Measurements from ENCODE around the gene SLC25A39.

DNA sequence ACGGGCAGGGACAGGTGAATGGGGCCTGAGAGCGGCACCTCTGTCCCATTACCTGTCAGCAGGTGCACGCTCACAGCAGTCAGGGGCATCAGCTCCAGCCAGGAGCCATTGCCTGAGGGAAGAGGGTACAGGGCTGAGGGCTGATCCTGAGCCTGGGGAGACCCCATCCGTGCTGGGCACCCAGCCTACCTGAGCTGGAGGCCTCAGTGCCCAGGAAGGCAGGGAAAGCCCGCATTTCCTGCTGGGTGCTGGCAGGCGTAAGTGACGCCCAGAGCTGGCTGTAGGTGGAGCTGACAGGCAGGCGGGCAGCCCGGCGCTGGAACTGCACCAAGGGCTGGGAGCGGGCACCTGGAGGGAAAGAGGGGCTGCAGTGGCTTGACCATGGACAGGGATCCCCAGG, 31.6 kb upstream of the SLC25A39 start:
- TF ChIP-seq, protein P1, sequence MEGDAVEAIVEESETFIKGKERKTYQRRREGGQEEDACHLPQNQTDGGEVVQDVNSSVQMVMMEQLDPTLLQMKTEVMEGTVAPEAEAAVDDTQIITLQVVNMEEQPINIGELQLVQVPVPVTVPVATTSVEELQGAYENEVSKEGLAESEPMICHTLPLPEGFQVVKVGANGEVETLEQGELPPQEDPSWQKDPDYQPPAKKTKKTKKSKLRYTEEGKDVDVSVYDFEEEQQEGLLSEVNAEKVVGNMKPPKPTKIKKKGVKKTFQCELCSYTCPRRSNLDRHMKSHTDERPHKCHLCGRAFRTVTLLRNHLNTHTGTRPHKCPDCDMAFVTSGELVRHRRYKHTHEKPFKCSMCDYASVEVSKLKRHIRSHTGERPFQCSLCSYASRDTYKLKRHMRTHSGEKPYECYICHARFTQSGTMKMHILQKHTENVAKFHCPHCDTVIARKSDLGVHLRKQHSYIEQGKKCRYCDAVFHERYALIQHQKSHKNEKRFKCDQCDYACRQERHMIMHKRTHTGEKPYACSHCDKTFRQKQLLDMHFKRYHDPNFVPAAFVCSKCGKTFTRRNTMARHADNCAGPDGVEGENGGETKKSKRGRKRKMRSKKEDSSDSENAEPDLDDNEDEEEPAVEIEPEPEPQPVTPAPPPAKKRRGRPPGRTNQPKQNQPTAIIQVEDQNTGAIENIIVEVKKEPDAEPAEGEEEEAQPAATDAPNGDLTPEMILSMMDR (IDR thresholded peaks at IDR 0.05) = no peak
- TF ChIP-seq POLR2A (IDR thresholded peaks at IDR 0.05) = no peak
- TF ChIP-seq POLR2AphosphoS5 (IDR thresholded peaks at IDR 0.05; ENCODE audit: insufficient read depth in 1 of 2, low read depth in 1 of 2) = no peak

All from vagina (tissue), 2 donors.